ENCODE results near the gene NDUFS7.
A peak's percentile ranks its signal among the peaks of the same experiment; 100 is the strongest.

DNA sequence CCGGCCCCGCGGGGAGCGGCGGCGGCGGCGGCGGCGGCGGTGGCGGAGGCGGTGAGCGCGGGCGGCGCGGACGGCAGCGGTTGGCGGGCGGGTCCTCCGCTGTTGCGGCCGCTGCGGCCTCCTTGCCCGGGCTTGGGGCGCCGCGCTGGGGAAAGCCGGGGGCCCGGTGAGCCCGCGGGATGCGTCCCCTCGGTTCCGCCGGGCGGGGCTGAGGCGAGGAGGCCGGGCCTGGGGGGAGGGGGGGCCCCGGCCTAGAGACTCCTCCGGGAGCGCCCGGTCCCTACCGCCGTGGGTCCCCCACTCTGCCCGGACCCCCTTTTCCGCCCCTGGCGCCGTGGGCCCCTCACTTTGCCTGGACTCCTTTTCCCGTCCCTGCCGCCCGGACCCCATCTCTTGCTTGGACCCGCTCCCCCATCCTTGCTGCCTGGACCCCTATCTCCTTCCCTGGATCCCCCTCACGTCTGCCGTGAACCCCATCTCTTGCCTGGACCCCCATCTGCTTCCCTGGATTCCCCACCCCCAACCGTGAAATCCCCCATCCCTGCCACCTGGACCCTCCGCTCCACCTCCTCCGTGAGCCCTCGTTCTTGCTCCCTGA lies 28.6 kb upstream of the NDUFS7 start:
- TF ChIP-seq, protein P1, sequence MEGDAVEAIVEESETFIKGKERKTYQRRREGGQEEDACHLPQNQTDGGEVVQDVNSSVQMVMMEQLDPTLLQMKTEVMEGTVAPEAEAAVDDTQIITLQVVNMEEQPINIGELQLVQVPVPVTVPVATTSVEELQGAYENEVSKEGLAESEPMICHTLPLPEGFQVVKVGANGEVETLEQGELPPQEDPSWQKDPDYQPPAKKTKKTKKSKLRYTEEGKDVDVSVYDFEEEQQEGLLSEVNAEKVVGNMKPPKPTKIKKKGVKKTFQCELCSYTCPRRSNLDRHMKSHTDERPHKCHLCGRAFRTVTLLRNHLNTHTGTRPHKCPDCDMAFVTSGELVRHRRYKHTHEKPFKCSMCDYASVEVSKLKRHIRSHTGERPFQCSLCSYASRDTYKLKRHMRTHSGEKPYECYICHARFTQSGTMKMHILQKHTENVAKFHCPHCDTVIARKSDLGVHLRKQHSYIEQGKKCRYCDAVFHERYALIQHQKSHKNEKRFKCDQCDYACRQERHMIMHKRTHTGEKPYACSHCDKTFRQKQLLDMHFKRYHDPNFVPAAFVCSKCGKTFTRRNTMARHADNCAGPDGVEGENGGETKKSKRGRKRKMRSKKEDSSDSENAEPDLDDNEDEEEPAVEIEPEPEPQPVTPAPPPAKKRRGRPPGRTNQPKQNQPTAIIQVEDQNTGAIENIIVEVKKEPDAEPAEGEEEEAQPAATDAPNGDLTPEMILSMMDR (IDR thresholded peaks at IDR 0.05; ENCODE audit: low read depth, low read length): no peak
- TF ChIP-seq, protein P2, sequence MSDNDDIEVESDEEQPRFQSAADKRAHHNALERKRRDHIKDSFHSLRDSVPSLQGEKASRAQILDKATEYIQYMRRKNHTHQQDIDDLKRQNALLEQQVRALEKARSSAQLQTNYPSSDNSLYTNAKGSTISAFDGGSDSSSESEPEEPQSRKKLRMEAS (IDR thresholded peaks at IDR 0.05; ENCODE audit: low read depth, low read length): no peak
- peak; percentile 22 for TF ChIP-seq POLR2A (IDR thresholded peaks at IDR 0.05; ENCODE audit: extremely low read depth, insufficient read length)

Data from NB4 (cell line).